SKM-1 (cell line): ENCODE data around the gene CCDC141.

Source experiments
- DNase-seq: peaks from one replicate; lab custom pipeline; 2025; ENCODE audit not compliant: unreplicated experiment; lab: John Stamatoyannopoulos, UW

CCDC141 gene

DNA sequence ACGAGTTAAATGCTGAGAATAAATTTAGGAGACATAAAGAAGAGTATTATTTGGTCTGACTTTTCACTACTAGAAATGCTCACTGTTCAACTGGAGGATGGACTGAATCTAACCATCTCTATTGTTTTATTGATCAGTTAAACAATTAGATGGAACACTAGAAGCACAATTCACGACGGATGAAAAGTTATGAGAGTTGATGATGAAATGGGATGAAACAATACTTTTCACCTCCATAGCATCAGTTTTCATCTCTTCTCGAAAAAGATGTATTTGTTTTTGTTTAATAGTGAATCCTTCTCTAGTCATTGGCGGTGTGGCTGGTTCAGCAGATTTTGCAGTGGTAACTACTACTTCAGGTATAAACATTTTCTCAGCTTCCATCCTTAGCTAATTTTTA is 262.0 kb downstream of the CCDC141 start:
- no peak for DNase-seq

DNA sequence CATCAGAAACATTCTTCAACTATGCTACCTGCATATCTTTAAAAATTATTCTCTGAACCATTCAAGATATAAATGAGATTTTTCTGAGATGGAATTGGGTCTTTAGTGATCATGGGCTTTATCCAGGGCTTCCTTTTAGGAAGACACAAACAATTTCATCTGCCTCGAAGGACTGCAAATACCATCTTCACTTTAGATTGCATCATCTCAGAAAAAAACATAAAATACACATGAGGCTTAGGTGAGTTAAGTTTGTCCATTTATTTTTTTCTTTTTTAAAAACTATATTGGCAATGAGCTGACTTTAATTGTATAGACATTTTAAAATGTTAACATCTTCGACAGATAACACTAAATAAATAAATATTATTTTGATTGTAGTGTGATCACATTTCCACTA is 262.8 kb downstream of the CCDC141 start:
- no peak for DNase-seq

DNA sequence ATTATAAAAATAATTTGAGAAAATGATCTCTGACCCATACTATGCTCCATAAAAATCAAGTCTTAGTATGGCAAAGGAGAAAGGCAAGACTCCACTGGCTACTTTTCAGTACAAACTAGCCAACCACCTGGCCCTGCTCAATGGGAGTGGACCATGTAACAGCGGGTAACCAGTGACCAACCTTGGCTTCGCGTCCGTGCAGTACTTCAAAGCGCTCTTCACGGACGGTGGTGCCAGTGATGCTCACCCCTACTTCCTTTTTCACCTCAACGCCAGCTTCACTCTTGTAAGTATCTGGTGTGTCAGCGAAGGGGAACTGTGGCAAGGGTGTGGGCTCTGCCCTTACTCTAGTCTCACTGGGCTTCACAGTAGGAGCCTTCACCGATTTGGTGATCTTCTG is 266.0 kb downstream of the CCDC141 start:
- no peak for DNase-seq

DNA sequence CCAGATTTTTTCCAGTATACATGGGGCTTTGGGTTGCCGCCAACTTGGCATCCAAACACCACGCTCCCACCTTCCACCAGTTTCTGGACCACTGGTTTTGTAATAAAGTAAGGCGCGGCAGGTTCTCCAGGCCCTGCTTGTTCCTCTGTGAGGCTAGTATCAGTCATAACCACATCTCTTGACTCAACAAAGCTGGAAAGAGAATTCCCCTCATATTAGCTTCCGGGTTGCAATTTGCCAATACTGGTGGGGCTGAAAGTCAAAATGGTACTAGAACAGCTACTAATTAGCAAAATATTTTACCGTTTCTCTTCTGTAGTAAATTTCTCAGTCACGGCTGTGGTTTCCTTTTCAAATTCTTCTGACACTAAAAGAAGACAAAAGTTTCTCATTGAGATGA is 267.7 kb downstream of the CCDC141 start:
- DNase-seq = no peak
